ENCODE measurements around the gene ZNF488. TPM values are rescaled to one million over a fixed set of nuclear protein-coding genes. Genes with fewer than 3 reads are reported as not detected.

The ZNF488 gene
- total and polyA plus RNA-seq, 2 experiments from 2014 or later, result 0.15 to 1.2 TPM

- H3K4me1 ChIP-seq (ENCODE audit: low read depth), result peaks cover 4% of the 10 kb centered on the region
- no peak for DNase-seq (ENCODE audit: low read depth in 1 of 2, low spot score in 1 of 2)
- H3K9me3 ChIP-seq (ENCODE audit: low read depth), result no peaks in the 10 kb centered on the region
- no peak overlapping the region for H3K27ac ChIP-seq
- no peak overlapping the region for H3K4me3 ChIP-seq
- no peaks in the 10 kb centered on the region for H3K36me3 ChIP-seq
- no peaks in the 10 kb centered on the region for H3K27me3 ChIP-seq
- no peak for TF ChIP-seq CTCF (IDR thresholded peaks at IDR 0.05; ENCODE audit: low read depth, low read length)
These were observed 15.5 kb downstream of the ZNF488 start for GRCh38 chr10:47368431-47369180.

- no peak overlapping the region for H3K27ac ChIP-seq
- no peaks in the 10 kb centered on the region for H3K9me3 ChIP-seq (ENCODE audit: low read depth)
- peak in 1 of 2 donors; percentile 17 for DNase-seq (ENCODE audit: low read depth in 1 of 2, low spot score in 1 of 2)
- no peak for TF ChIP-seq CTCF (IDR thresholded peaks at IDR 0.05; ENCODE audit: low read depth, low read length)
- H3K4me3 ChIP-seq, result no peak overlapping the region
- H3K36me3 ChIP-seq, result no peaks in the 10 kb centered on the region
- H3K27me3 ChIP-seq, result no peaks in the 10 kb centered on the region
- peaks cover 4% of the 10 kb centered on the region for H3K4me1 ChIP-seq (ENCODE audit: low read depth)
These were observed 16.4 kb downstream of the ZNF488 start for GRCh38 chr10:47367646-47368045.

- H3K27ac ChIP-seq, result no peak overlapping the region
- peaks cover 4% of the 10 kb centered on the region for H3K4me1 ChIP-seq (ENCODE audit: low read depth)
- H3K27me3 ChIP-seq, result no peaks in the 10 kb centered on the region
- no peak overlapping the region for H3K4me3 ChIP-seq
- DNase-seq (ENCODE audit: low read depth in 1 of 2, low spot score in 1 of 2), result no peak
- no peaks in the 10 kb centered on the region for H3K9me3 ChIP-seq (ENCODE audit: low read depth)
- no peaks in the 10 kb centered on the region for H3K36me3 ChIP-seq
- TF ChIP-seq CTCF (IDR thresholded peaks at IDR 0.05; ENCODE audit: low read depth, low read length), result no peak
These were observed 17.2 kb downstream of the ZNF488 start for GRCh38 chr10:47366731-47367460.

GRCh38 chr10:47366181-47366631 is 17.9 kb downstream of the ZNF488 start:
- Histone ChIP-seq H3K4me3 (no peak overlapping the region), H3K4me1 (ENCODE audit: low read depth) (peaks cover 4% of the 10 kb centered on the region), H3K9me3 (ENCODE audit: low read depth) (no peaks in the 10 kb centered on the region), H3K36me3 (no peaks in the 10 kb centered on the region), H3K27ac (no peak overlapping the region), H3K27me3 (no peaks in the 10 kb centered on the region)
- DNase-seq (ENCODE audit: low read depth in 1 of 2, low spot score in 1 of 2), result no peak
- no peak for TF ChIP-seq CTCF (IDR thresholded peaks at IDR 0.05; ENCODE audit: low read depth, low read length)

GRCh38 chr10:47365431-47366180 is 18.5 kb downstream of the ZNF488 start:
- H3K27me3 ChIP-seq, result no peaks in the 10 kb centered on the region
- no peak for DNase-seq (ENCODE audit: low read depth in 1 of 2, low spot score in 1 of 2)
- no peak overlapping the region for H3K27ac ChIP-seq
- no peak overlapping the region for H3K4me3 ChIP-seq
- no peaks in the 10 kb centered on the region for H3K36me3 ChIP-seq
- TF ChIP-seq CTCF (IDR thresholded peaks at IDR 0.05; ENCODE audit: low read depth, low read length), result no peak
- H3K4me1 ChIP-seq (ENCODE audit: low read depth), result peaks cover 4% of the 10 kb centered on the region
- H3K9me3 ChIP-seq (ENCODE audit: low read depth), result no peaks in the 10 kb centered on the region
